ENCODE measurements around the gene NGF. TPM values are rescaled to one million over a fixed set of nuclear protein-coding genes. Genes with fewer than 3 reads are reported as not detected.

The NGF gene
- total and polyA plus RNA-seq, 11 donors, result 0.94 to 13.6 (median 2.9) TPM

- DNase-seq (no peak), ATAC-seq (no peak)
- H3K9me3 ChIP-seq, result no peaks in the 10 kb centered on the region
- H3K36me3 ChIP-seq, result peaks cover 0 to 9% (median 0%) of the 10 kb centered on the region in 9 donors
- no peaks in the 10 kb centered on the region for H3K27me3 ChIP-seq
- WGBS, 4 donors, result 78 to 87% (median 82%) methylated on average over 6 of the region's 6 CpGs
- intact Hi-C loops (cut with DNase I), result loop anchor here in 1 of 10 donors (5.0 kb wide), 2 partner anchors 53 to 147 kb away; partner anchors contain the start of gene NGF
- TF ChIP-seq POLR2A (IDR thresholded peaks at IDR 0.05), result no peak
- TF ChIP-seq, protein P1, sequence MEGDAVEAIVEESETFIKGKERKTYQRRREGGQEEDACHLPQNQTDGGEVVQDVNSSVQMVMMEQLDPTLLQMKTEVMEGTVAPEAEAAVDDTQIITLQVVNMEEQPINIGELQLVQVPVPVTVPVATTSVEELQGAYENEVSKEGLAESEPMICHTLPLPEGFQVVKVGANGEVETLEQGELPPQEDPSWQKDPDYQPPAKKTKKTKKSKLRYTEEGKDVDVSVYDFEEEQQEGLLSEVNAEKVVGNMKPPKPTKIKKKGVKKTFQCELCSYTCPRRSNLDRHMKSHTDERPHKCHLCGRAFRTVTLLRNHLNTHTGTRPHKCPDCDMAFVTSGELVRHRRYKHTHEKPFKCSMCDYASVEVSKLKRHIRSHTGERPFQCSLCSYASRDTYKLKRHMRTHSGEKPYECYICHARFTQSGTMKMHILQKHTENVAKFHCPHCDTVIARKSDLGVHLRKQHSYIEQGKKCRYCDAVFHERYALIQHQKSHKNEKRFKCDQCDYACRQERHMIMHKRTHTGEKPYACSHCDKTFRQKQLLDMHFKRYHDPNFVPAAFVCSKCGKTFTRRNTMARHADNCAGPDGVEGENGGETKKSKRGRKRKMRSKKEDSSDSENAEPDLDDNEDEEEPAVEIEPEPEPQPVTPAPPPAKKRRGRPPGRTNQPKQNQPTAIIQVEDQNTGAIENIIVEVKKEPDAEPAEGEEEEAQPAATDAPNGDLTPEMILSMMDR (IDR thresholded peaks at IDR 0.05), result no peak
- peak overlapping the region in 2 of 12 donors; percentile 5 to 24 for H3K4me3 ChIP-seq
- peak overlapping the region; percentile 55 to 89 (median 82) for H3K27ac ChIP-seq
- H3K4me1 ChIP-seq, result peaks cover 0 to 38% (median 14%) of the 10 kb centered on the region in 12 donors
Observed at GRCh38 chr1:115284209-115284608, 53.8 kb downstream of the NGF start.

GRCh38 chr1:115283681-115284146 lies 54.3 kb downstream of the NGF start:
- DNase-seq (peak in 1 of 5 donors; percentile 34), ATAC-seq (peak in 2 of 4 donors; percentile 3 to 35)
- 59 to 85% (median 70%) methylated on average over 18 to 20 of the region's 20 CpGs for WGBS, 4 donors
- Histone ChIP-seq H3K27ac (peak overlapping the region; percentile 55 to 89 (median 82)), H3K4me3 (peak overlapping the region in 5 of 12 donors; percentile 5 to 42 (median 23)), H3K9me3 (no peaks in the 10 kb centered on the region), H3K36me3 (peaks cover 0 to 9% (median 0%) of the 10 kb centered on the region in 9 donors), H3K27me3 (no peaks in the 10 kb centered on the region), H3K4me1 (peaks cover 0 to 38% (median 14%) of the 10 kb centered on the region in 12 donors)
- TF ChIP-seq, protein P1 (IDR thresholded peaks at IDR 0.05), result no peak
- TF ChIP-seq POLR2A (IDR thresholded peaks at IDR 0.05), result no peak
- intact Hi-C loops (cut with DNase I), result loop anchor here in 1 of 10 donors (5.0 kb wide), 2 partner anchors 54 to 146 kb away; partner anchors contain the start of gene NGF

DNA sequence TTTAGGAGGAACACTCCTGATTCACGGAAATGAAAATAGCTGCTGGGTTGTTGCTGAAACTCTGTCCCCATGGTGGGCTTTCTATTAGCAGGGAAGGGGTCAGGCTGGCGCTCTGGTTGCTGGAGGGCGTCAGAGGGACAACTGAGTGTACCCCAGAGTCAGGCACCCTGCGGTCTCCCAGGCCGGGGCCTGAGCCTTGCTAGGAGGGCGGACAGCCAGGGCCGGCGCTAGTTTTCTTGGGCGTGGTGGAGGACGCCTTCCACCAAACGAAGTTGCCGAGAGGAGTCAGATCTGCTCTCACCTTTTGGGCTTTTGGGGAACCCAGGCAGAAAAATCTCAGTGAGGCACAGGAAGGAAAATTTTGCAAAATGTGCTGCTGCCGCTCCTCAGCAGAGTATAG lies 54.8 kb downstream of the NGF start:
- intact Hi-C loops (cut with DNase I), result loop anchor here in 1 of 10 donors (5.0 kb wide), 2 partner anchors 54 to 146 kb away; partner anchors contain the start of gene NGF
- no peaks in the 10 kb centered on the region for H3K27me3 ChIP-seq
- H3K27ac ChIP-seq, result peak overlapping the region; percentile 55 to 89 (median 82)
- TF ChIP-seq, protein P1 (IDR thresholded peaks at IDR 0.05), result no peak
- no peak for TF ChIP-seq POLR2A (IDR thresholded peaks at IDR 0.05)
- DNase-seq (peak in 2 of 5 donors; percentile 36 to 64), ATAC-seq (peak; percentile 9 to 26 (median 17))
- 75 to 77% (median 76%) methylated on average over 13 of the region's 13 CpGs for WGBS, 4 donors
- peaks cover 0 to 9% (median 0%) of the 10 kb centered on the region in 9 donors for H3K36me3 ChIP-seq
- peak overlapping the region in 5 of 12 donors; percentile 5 to 42 (median 23) for H3K4me3 ChIP-seq
- H3K9me3 ChIP-seq, result no peaks in the 10 kb centered on the region
- peaks cover 0 to 35% (median 14%) of the 10 kb centered on the region in 12 donors for H3K4me1 ChIP-seq

DNA sequence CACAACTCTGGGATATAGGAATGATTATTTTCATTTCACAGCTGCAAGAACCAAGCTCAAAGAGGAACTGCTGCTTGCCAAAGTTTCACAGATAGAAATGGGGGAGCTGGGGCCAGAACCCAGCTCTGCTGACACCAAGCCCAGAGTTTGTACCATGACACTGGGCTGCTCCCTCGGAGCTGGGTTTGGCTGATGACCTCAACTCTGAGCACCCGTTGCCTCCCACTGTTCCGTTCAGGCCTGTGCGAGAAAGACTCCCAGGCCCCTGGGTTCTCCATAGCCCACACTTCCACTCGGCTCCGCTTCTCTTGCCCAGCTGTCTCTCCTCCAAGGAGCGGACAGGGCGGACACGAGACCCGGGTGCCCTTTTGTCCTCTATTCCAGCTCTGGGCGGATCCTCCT lies 55.2 kb downstream of the NGF start:
- ATAC-seq, result peak; percentile 82 to 96 (median 93)
- H3K9me3 ChIP-seq, result peaks cover 0 to under 1% (median 0%) of the 10 kb centered on the region in 12 donors
- no peak for TF ChIP-seq POLR2A (IDR thresholded peaks at IDR 0.05)
- TF ChIP-seq, protein P1 (IDR thresholded peaks at IDR 0.05), result no peak

More for the DNA sequence above, 55.2 kb downstream of the NGF start:
- peak; percentile 80 to 89 (median 83) for DNase-seq
- peaks cover 0 to 35% (median 14%) of the 10 kb centered on the region in 12 donors for H3K4me1 ChIP-seq
- H3K27ac ChIP-seq, result peak overlapping the region; percentile 55 to 89 (median 82)
- intact Hi-C loops (cut with DNase I), result loop anchor here in 1 of 10 donors (5.0 kb wide), 2 partner anchors 54 to 146 kb away; partner anchors contain the start of gene NGF
- H3K27me3 ChIP-seq, result no peaks in the 10 kb centered on the region
- peak overlapping the region in 5 of 12 donors; percentile 5 to 42 (median 23) for H3K4me3 ChIP-seq
- 33 to 66% (median 59%) methylated on average over 11 of the region's 11 CpGs for WGBS, 4 donors
- peaks cover 0 to 9% (median 0%) of the 10 kb centered on the region in 9 donors for H3K36me3 ChIP-seq

Data from heart left ventricle (tissue), 16 donors.